ENCODE data around the gene DTYMK.

The DTYMK gene, protein sequence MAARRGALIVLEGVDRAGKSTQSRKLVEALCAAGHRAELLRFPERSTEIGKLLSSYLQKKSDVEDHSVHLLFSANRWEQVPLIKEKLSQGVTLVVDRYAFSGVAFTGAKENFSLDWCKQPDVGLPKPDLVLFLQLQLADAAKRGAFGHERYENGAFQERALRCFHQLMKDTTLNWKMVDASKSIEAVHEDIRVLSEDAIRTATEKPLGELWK

DNA sequence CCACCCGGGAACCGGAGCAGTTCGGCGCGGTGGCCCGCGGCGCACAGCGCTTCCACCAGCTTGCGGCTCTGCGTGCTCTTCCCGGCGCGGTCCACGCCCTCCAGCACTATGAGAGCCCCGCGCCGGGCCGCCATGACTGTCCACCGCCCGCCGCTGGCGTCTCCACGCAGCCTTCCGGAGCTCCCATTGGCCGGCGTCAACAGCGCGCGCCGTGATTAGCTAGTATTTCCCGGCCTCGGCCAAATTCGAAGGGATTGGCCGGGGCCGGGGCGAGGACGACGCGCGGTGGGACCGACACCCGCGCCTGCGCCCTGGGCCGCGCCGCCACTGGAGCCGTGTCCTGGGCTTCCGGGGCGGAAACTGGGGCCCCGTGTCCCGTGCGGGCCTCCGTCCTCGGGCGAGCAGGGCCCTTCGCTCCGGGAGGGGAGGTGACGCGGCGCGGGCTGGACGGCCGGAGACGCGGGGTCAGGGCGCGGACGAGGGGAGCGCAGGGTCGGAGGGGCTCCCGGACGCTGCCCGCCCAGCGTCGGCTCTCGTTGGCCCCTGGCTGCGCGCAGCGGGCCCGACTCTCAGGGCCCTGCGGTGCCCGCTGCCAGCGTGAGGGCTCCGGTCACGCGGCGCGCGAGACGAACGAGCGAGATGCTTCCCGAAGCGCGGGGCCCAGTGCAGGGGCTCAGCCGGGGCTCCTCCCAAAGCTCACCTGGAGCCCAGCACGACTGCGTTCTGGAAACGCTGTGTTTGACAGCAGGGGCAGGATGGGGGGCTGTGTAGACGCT is at the start of gene DTYMK:
Gene DTYMK, minus strand, starts transcription at position 166 of the 776 bp plus-strand sequence. Its CDS starts 32 bp downstream, at position 134.
- Histone ChIP-seq H3K36me3 (peaks cover 5% of the 10 kb centered on the region), H3K9me3 (no peaks in the 10 kb centered on the region), H3K4me1 (ENCODE audit: control insufficient read depth in 1 of 2, insufficient read depth in 1 of 2, low read depth in 1 of 2, low read length in 1 of 2) (peaks cover 22% of the 10 kb centered on the region in 2 experiments), H3K27ac (peak within 1 kb of the TSS; percentile 88), H3K4me3 (ENCODE audit: low read depth in 1 of 2, low read length in 1 of 2) (peak within 1 kb of the TSS; percentile 81 to 93), H3K27me3 (no peaks in the 10 kb centered on the region)
- TF ChIP-seq, protein P1, sequence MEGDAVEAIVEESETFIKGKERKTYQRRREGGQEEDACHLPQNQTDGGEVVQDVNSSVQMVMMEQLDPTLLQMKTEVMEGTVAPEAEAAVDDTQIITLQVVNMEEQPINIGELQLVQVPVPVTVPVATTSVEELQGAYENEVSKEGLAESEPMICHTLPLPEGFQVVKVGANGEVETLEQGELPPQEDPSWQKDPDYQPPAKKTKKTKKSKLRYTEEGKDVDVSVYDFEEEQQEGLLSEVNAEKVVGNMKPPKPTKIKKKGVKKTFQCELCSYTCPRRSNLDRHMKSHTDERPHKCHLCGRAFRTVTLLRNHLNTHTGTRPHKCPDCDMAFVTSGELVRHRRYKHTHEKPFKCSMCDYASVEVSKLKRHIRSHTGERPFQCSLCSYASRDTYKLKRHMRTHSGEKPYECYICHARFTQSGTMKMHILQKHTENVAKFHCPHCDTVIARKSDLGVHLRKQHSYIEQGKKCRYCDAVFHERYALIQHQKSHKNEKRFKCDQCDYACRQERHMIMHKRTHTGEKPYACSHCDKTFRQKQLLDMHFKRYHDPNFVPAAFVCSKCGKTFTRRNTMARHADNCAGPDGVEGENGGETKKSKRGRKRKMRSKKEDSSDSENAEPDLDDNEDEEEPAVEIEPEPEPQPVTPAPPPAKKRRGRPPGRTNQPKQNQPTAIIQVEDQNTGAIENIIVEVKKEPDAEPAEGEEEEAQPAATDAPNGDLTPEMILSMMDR (IDR thresholded peaks at IDR 0.05) = peak; percentile 43

DNA sequence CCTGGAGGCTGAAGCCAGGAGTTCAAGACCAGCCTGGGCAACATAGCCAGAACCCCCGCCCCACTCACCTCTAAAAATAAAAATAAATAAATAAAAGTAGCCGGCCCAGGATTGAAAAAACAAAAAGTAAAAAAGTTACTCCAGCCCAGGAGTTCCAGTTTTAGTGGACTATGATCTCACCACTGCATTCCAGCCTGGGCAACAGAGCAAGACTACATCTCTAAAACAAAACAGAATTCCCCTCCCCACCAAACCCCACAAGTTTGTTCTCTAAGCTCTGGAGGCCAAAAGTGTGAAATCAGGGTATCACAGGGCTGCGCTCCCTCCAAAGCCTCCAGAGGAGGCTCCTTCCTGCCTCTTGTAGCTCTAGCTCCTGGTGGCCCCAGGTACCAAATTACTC is 49.5 kb upstream of the DTYMK start:
- H3K4me3 ChIP-seq (ENCODE audit: low read depth in 1 of 2, low read length in 1 of 2) = no peak overlapping the region
- no peaks in the 10 kb centered on the region for H3K36me3 ChIP-seq
- TF ChIP-seq, protein P1 (IDR thresholded peaks at IDR 0.05) = no peak
- H3K27ac ChIP-seq = no peak overlapping the region
- no peaks in the 10 kb centered on the region for H3K9me3 ChIP-seq
- peaks cover 54 to 58% of the 10 kb centered on the region in 2 experiments for H3K4me1 ChIP-seq (ENCODE audit: control insufficient read depth in 1 of 2, insufficient read depth in 1 of 2, low read depth in 1 of 2, low read length in 1 of 2)
- H3K27me3 ChIP-seq = no peaks in the 10 kb centered on the region

DNA sequence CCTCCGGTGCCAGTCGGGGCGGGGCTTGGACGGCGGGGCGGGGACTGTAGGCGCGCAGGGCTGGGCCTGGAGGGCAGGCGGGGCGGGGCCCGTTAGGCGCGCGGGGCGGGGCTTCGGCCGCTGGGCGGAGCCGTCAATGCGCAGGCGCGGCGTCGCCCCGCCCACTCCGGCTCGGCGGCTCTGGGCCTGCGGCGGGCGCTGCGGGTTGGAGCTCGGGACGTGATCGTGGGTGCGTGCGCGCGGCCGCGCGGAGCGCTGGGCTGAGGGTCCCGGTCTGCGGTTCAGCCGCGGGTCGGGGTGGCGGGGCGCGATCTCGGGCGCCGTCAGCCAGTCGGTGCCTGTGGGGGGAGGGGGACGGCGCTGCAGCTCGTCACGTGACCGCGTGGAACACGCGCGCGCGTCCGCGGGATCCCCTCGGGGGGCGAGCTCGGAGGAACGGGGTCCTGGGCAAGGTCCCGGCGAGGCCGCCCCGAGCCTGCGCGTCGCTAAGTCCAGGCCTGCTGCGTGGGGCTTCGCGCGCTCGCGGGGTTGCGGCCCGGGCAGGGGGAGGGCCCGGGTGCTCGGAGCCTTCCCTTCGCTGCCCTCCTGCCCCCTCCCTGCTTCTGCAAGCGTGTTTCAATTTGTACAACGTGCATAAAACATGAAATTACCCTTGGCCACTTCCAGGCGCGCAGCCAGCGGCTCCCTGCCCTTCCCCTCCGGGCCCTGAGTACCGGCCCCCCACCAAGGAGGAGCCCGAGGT is 48.0 kb upstream of the DTYMK start, which contains the start of gene D2HGDH:
Gene D2HGDH, plus strand, starts transcription at position 164 of the 742 bp plus-strand sequence. CDS start 595 bp downstream, outside the sequence.
- Histone ChIP-seq H3K4me1 (ENCODE audit: control insufficient read depth in 1 of 2, insufficient read depth in 1 of 2, low read depth in 1 of 2, low read length in 1 of 2) (peaks cover 54 to 58% of the 10 kb centered on the region in 2 experiments), H3K36me3 (no peaks in the 10 kb centered on the region), H3K4me3 (ENCODE audit: low read depth in 1 of 2, low read length in 1 of 2) (peak within 1 kb of the TSS; percentile 97), H3K27ac (peak within 1 kb of the TSS; percentile 83), H3K9me3 (no peaks in the 10 kb centered on the region), H3K27me3 (no peaks in the 10 kb centered on the region)
- TF ChIP-seq, protein P1 (IDR thresholded peaks at IDR 0.05) = no peak

DNA sequence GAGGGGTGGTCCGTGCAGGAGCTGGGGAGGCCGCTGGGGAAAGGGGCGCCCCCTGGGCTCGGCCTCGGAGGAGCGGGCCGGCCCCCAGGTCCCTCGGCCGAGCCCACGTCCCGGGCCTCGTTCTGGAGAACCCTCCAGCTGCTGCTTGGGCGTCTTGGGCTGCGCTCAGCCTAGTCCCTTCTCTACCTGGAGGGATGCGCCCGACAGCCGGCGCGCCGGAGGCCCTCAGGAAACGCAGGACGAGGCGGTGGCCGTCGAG is 47.5 kb upstream of the DTYMK start:
- H3K4me1 ChIP-seq (ENCODE audit: control insufficient read depth in 1 of 2, insufficient read depth in 1 of 2, low read depth in 1 of 2, low read length in 1 of 2) = peaks cover 53 to 60% of the 10 kb centered on the region in 2 experiments
- H3K4me3 ChIP-seq (ENCODE audit: low read depth in 1 of 2, low read length in 1 of 2) = peak overlapping the region; percentile 97
- no peaks in the 10 kb centered on the region for H3K27me3 ChIP-seq
- H3K36me3 ChIP-seq = no peaks in the 10 kb centered on the region
- H3K9me3 ChIP-seq = no peaks in the 10 kb centered on the region
- TF ChIP-seq, protein P1 (IDR thresholded peaks at IDR 0.05) = peak; percentile 23
- H3K27ac ChIP-seq = peak overlapping the region; percentile 83

DNA sequence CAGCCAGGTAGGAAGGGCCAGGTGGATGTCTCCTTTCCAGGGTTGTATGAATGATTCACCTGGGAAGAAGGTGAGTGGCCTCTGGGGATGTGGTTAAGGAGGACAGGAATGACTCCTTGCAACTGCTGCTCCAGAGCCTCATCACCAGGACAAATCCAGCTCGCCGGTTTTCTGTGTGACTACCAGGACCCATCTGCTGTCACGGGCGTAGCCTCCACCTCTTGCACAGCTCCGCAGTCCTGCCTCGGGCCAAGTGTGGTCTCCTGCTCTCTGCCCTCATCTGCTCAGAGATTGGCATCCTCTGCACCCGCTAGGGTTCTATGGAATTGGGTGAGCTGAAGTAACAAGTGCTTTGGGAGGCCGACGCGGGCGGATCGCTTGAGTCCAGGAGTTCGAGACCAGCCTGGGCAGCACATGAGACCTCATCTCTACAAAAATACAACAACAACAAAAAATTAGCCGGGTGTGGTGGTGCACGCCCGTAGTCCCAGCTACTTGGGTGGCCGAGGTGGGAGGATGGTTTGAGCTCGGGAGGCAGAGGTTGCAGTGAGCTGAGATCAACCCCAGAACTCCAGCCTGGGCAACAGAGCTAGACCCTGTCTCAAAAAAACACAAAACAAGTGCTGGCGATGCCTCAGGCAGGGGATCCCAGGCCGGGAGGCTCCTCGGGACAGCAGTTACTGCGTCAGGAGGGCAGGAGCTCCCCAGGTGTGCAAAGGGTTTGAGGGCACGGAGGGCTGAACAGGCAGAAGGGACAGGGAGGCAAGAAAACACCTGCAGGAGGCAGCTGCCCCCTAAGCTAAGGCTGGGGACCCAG is 47.0 kb upstream of the DTYMK start:
- Histone ChIP-seq H3K27ac (peak overlapping the region; percentile 83), H3K36me3 (no peaks in the 10 kb centered on the region), H3K27me3 (no peaks in the 10 kb centered on the region), H3K4me3 (ENCODE audit: low read depth in 1 of 2, low read length in 1 of 2) (peak overlapping the region; percentile 97), H3K9me3 (no peaks in the 10 kb centered on the region), H3K4me1 (ENCODE audit: control insufficient read depth in 1 of 2, insufficient read depth in 1 of 2, low read depth in 1 of 2, low read length in 1 of 2) (peaks cover 53 to 60% of the 10 kb centered on the region in 2 experiments)
- TF ChIP-seq, protein P1 (IDR thresholded peaks at IDR 0.05) = no peak
